WTC11 (cell line): ENCODE results near the gene NIPA2.

Source experiments
- E2F1 ChIP-seq: sonication (generic); formaldehyde crosslinking; IDR thresholded peaks from 2 replicates; pipeline ENCODE4 v1.8.0; 2022; ENCODE audit warnings: mild to moderate bottlenecking, missing genetic modification reagents
- E2F5 ChIP-seq: sonication (generic); formaldehyde crosslinking; IDR thresholded peaks from 2 replicates; pipeline ENCODE4 v1.8.1; 2022; ENCODE audit warnings: mild to moderate bottlenecking, moderate library complexity, missing genetic modification reagents
- FOXK1 ChIP-seq: sonication (generic); formaldehyde crosslinking; IDR thresholded peaks from 2 replicates; pipeline ENCODE4 v1.8.0; 2022; ENCODE audit warnings: mild to moderate bottlenecking, moderate library complexity, missing genetic modification reagents
- IRF2 ChIP-seq: sonication (generic); formaldehyde crosslinking; IDR thresholded peaks from 2 replicates; pipeline ENCODE4 v1.8.0; 2022; ENCODE audit warnings: low read depth, missing genetic modification reagents, borderline replicate concordance
- JUN ChIP-seq: sonication (generic); formaldehyde crosslinking; IDR thresholded peaks from 2 replicates; pipeline ENCODE4 v1.8.0; 2023; ENCODE audit warnings: mild to moderate bottlenecking, missing genetic modification reagents
- NFE2L1 ChIP-seq: sonication (generic); formaldehyde crosslinking; IDR thresholded peaks from 2 replicates; pipeline ENCODE4 v1.8.1; 2023; ENCODE audit warnings: missing genetic modification reagents
- TF ChIP-seq, protein P1 (sequence below): fragments of 200-600 bp; IDR thresholded peaks from 2 replicates; pipeline ENCODE4 v1.8.0; 2022; ENCODE audit warnings: antibody characterized with exemption
- TF ChIP-seq, protein P2 (sequence below): sonication (generic); formaldehyde crosslinking; IDR thresholded peaks from 2 replicates; pipeline ENCODE4 v1.8.0; 2023; ENCODE audit warnings: missing genetic modification reagents, mild to moderate bottlenecking, borderline replicate concordance
- TF ChIP-seq, protein P3 (sequence below): sonication (generic); formaldehyde crosslinking; IDR thresholded peaks from 2 replicates; pipeline ENCODE4 v1.8.1; 2022; ENCODE audit warnings: low read depth, missing genetic modification reagents, borderline replicate concordance

DNA sequence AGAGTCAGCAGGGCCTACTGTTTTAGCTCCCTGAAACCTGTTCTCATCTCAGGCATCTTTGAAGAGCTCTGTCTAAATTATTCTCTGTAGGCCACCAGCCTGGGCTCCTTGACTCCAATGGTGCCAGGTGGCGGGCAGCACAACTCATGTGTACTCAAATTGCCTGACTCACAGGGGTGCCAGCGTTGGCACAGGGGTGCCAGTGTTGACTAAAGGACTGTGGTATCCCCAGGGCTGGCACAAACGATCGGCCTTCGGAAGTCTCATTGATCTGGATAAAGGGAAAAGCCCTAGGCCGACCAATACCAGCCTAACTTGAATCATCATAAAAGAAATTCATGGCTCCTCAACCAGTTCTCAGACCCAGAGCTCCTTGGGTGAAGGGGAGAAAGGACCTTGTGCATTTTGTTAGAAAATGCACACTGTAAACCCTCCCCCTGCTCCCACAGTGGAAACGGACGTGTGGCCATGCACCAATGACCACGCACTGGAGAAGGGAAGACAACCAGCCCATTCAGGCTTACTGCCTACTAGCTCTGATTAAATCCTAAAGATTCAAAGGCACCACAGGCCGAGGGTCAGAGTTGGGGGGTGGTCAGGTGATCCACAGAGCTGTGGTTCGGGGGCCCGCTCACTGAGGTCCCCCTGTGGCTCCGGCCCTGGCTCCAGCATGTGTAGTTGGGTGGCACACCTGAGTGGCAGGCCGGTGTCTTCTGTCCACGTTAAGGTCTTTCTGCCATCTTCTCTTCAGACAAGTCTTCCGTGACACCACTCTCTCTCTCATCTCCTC is 68.9 kb downstream of the NIPA2 start:
- TF ChIP-seq, protein P1, sequence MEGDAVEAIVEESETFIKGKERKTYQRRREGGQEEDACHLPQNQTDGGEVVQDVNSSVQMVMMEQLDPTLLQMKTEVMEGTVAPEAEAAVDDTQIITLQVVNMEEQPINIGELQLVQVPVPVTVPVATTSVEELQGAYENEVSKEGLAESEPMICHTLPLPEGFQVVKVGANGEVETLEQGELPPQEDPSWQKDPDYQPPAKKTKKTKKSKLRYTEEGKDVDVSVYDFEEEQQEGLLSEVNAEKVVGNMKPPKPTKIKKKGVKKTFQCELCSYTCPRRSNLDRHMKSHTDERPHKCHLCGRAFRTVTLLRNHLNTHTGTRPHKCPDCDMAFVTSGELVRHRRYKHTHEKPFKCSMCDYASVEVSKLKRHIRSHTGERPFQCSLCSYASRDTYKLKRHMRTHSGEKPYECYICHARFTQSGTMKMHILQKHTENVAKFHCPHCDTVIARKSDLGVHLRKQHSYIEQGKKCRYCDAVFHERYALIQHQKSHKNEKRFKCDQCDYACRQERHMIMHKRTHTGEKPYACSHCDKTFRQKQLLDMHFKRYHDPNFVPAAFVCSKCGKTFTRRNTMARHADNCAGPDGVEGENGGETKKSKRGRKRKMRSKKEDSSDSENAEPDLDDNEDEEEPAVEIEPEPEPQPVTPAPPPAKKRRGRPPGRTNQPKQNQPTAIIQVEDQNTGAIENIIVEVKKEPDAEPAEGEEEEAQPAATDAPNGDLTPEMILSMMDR = no peak
- TF ChIP-seq, protein P2, sequence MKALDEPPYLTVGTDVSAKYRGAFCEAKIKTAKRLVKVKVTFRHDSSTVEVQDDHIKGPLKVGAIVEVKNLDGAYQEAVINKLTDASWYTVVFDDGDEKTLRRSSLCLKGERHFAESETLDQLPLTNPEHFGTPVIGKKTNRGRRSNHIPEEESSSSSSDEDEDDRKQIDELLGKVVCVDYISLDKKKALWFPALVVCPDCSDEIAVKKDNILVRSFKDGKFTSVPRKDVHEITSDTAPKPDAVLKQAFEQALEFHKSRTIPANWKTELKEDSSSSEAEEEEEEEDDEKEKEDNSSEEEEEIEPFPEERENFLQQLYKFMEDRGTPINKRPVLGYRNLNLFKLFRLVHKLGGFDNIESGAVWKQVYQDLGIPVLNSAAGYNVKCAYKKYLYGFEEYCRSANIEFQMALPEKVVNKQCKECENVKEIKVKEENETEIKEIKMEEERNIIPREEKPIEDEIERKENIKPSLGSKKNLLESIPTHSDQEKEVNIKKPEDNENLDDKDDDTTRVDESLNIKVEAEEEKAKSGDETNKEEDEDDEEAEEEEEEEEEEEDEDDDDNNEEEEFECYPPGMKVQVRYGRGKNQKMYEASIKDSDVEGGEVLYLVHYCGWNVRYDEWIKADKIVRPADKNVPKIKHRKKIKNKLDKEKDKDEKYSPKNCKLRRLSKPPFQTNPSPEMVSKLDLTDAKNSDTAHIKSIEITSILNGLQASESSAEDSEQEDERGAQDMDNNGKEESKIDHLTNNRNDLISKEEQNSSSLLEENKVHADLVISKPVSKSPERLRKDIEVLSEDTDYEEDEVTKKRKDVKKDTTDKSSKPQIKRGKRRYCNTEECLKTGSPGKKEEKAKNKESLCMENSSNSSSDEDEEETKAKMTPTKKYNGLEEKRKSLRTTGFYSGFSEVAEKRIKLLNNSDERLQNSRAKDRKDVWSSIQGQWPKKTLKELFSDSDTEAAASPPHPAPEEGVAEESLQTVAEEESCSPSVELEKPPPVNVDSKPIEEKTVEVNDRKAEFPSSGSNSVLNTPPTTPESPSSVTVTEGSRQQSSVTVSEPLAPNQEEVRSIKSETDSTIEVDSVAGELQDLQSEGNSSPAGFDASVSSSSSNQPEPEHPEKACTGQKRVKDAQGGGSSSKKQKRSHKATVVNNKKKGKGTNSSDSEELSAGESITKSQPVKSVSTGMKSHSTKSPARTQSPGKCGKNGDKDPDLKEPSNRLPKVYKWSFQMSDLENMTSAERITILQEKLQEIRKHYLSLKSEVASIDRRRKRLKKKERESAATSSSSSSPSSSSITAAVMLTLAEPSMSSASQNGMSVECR (CRISPR knock-in tag) = no peak
- TF ChIP-seq E2F1 (CRISPR knock-in tag) (no peak), JUN (CRISPR knock-in tag) (no peak), E2F5 (CRISPR knock-in tag) (no peak), IRF2 (no peak), NFE2L1 (CRISPR knock-in tag) (no peak), FOXK1 (CRISPR knock-in tag) (no peak)
- TF ChIP-seq, protein P3, sequence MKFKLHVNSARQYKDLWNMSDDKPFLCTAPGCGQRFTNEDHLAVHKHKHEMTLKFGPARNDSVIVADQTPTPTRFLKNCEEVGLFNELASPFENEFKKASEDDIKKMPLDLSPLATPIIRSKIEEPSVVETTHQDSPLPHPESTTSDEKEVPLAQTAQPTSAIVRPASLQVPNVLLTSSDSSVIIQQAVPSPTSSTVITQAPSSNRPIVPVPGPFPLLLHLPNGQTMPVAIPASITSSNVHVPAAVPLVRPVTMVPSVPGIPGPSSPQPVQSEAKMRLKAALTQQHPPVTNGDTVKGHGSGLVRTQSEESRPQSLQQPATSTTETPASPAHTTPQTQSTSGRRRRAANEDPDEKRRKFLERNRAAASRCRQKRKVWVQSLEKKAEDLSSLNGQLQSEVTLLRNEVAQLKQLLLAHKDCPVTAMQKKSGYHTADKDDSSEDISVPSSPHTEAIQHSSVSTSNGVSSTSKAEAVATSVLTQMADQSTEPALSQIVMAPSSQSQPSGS (CRISPR knock-in tag) = no peak
